Hepatocyte (in vitro differentiated cells): ENCODE measurements around the gene KLHL18.

Experiments used
- EZH2 ChIP-seq: fragments of 200-600 bp; sonication (generic); IDR thresholded peaks from 2 replicates; pipeline ENCODE4 v1.6.1; 2016; ENCODE audit warnings: antibody characterized with exemption, mild to moderate bottlenecking, borderline replicate concordance
- EZH2phosphoT487 ChIP-seq: fragments of 200-600 bp; sonication (generic); IDR thresholded peaks from one replicate; pipeline ENCODE4 v1.6.1; 2018; ENCODE audit warnings: antibody characterized with exemption, mild to moderate bottlenecking, low read depth, moderate library complexity; ENCODE audit not compliant: unreplicated experiment, severe bottlenecking
- TF ChIP-seq, protein P1 (sequence below): fragments of 200-600 bp; sonication (generic); IDR thresholded peaks from 2 replicates; pipeline ENCODE4 v1.5.1; 2016; ENCODE audit warnings: antibody characterized with exemption, mild to moderate bottlenecking; ENCODE audit not compliant: poor library complexity

DNA sequence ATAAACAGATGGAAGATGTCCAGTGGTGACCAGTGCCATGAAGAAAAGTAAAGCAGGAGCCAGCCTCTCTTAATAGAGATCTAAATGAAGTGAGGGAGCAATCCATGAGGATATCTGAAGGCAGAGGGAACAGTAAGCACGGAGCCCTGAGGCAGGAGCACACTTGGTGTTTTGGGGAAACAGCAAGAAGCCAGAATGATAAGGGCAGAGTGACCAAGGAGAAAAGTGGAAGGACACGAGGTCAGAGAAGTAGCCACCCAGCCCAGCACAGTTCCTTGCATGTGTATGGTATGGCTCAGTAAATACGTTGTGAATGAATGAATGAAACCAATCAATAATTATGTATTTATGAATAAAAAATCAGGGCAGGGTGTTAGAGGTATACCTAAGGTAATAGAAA, 11.6 kb downstream of the KLHL18 start:
- TF ChIP-seq, protein P1, sequence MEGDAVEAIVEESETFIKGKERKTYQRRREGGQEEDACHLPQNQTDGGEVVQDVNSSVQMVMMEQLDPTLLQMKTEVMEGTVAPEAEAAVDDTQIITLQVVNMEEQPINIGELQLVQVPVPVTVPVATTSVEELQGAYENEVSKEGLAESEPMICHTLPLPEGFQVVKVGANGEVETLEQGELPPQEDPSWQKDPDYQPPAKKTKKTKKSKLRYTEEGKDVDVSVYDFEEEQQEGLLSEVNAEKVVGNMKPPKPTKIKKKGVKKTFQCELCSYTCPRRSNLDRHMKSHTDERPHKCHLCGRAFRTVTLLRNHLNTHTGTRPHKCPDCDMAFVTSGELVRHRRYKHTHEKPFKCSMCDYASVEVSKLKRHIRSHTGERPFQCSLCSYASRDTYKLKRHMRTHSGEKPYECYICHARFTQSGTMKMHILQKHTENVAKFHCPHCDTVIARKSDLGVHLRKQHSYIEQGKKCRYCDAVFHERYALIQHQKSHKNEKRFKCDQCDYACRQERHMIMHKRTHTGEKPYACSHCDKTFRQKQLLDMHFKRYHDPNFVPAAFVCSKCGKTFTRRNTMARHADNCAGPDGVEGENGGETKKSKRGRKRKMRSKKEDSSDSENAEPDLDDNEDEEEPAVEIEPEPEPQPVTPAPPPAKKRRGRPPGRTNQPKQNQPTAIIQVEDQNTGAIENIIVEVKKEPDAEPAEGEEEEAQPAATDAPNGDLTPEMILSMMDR, result no peak
- TF ChIP-seq EZH2, result no peak
- TF ChIP-seq EZH2phosphoT487, result no peak
